HG02852 (cell line): ENCODE measurements around the gene CD74.
"Not testable (repeated sequence)": the region's sequence is repeated elsewhere in the genome, so short reads cannot be mapped to it uniquely, and the experiment has no call there.

Experiments used
- ATAC-seq: cut with Tn5 transposase; IDR thresholded peaks from one replicate; pipeline ENCODE4 v1.9.1; 2021; ENCODE audit warnings: mild to moderate bottlenecking, moderate library complexity; ENCODE audit not compliant: unreplicated experiment

CD74 gene

GRCh38 chr5:150441813-150442698, 29.3 kb upstream of the CD74 start:
- ATAC-seq = no peak

GRCh38 chr5:150440948-150441812, 28.5 kb upstream of the CD74 start:
- ATAC-seq = no peak

GRCh38 chr5:150438873-150439546, 26.3 kb upstream of the CD74 start:
- no peak for ATAC-seq

GRCh38 chr5:150436141-150436680, 23.5 kb upstream of the CD74 start:
- peak; percentile 94 for ATAC-seq

- no peak for ATAC-seq
Observed at GRCh38 chr5:150434464-150434863, 21.8 kb upstream of the CD74 start.

GRCh38 chr5:150431574-150431973, 18.9 kb upstream of the CD74 start:
- no peak for ATAC-seq

- ATAC-seq = no peak
Observed at GRCh38 chr5:150431048-150431447, 18.3 kb upstream of the CD74 start.

GRCh38 chr5:150429410-150429873, 16.7 kb upstream of the CD74 start:
- ATAC-seq = no peak

GRCh38 chr5:150428978-150429377, 16.3 kb upstream of the CD74 start:
- ATAC-seq = no peak

- no peak for ATAC-seq
Observed at GRCh38 chr5:150428106-150428876, 15.6 kb upstream of the CD74 start.

- ATAC-seq = not testable (repeated sequence)
Observed at GRCh38 chr5:150426165-150426564, 13.5 kb upstream of the CD74 start.

- no peak for ATAC-seq
Observed at GRCh38 chr5:150422758-150423157, 10.0 kb upstream of the CD74 start.

GRCh38 chr5:150422075-150422474, 9.4 kb upstream of the CD74 start:
- no peak for ATAC-seq

GRCh38 chr5:150419630-150420270, 7.0 kb upstream of the CD74 start:
- ATAC-seq = peak; percentile 67

GRCh38 chr5:150413902-150414790, 1.4 kb upstream of the CD74 start:
- ATAC-seq = not testable (repeated sequence)

GRCh38 chr5:150413176-150413901, 629 bp upstream of the CD74 start:
- ATAC-seq = no peak

- ATAC-seq = no peak
Observed at GRCh38 chr5:150411245-150411979, 1.3 kb downstream of the CD74 start.
